MCF 10A (cell line): Measurements from ENCODE around the gene CCDC40. TPM values are rescaled to one million over a fixed set of nuclear protein-coding genes. Genes with fewer than 3 reads are reported as not detected.

Experiments
- BruUV-seq: library from RNA; stranded (reverse); fragments of 400-500 nt; replicated peaks from 2 replicates; lab custom pipeline; 2021; lab: Mats Ljungman, UMichigan
- CTCF ChIA-PET: fragments of 300-600 bp; sonication (Branson Sonifier 250); formaldehyde crosslinking; extraction: SDS; loops from one replicate; lab custom pipeline; 2021; ENCODE audit warnings: antibody characterized with exemption, inconsistent platforms; lab: Yijun Ruan, JAX
- POLR2A ChIA-PET: fragments of 300-600, 350-650 bp; sonication (Branson Sonifier 250); formaldehyde crosslinking; extraction: SDS; loops from one replicate; lab custom pipeline; 2020; ENCODE audit warnings: antibody characterized with exemption, inconsistent platforms; lab: Yijun Ruan, JAX
- DNase-seq: peaks from one replicate; pipeline ENCODE4 v3.0.0-alpha.2; 2018; ENCODE audit not compliant: unreplicated experiment
- H3K27ac Mint-ChIP-seq: one replicate; pipeline ENCODE4 v1.8.0; 2022; ENCODE audit warnings: mild to moderate bottlenecking, low read depth, mixed read lengths; ENCODE audit not compliant: unreplicated experiment
- H3K27me3 Mint-ChIP-seq: one replicate; pipeline ENCODE4 v1.8.0; 2022; ENCODE audit warnings: mixed read lengths; ENCODE audit not compliant: insufficient read depth, unreplicated experiment
- H3K36me3 Mint-ChIP-seq: one replicate; pipeline ENCODE4 v1.8.0; 2022; ENCODE audit warnings: mild to moderate bottlenecking, moderate library complexity, mixed read lengths; ENCODE audit not compliant: insufficient read depth, unreplicated experiment
- H3K4me1 Mint-ChIP-seq: one replicate; pipeline ENCODE4 v1.8.0; 2022; ENCODE audit warnings: mixed read lengths; ENCODE audit not compliant: insufficient read depth, unreplicated experiment
- H3K4me3 Mint-ChIP-seq: one replicate; pipeline ENCODE4 v1.8.0; 2022; ENCODE audit warnings: mild to moderate bottlenecking, moderate library complexity, mixed read lengths; ENCODE audit not compliant: unreplicated experiment
- H3K9me3 Mint-ChIP-seq: one replicate; pipeline ENCODE4 v1.8.0; 2022; ENCODE audit warnings: mixed read lengths; ENCODE audit not compliant: unreplicated experiment
- intact Hi-C: fragments of 100-400 bp; cut with micrococcal nuclease; formaldehyde crosslinking; loops from 2 replicates; pipeline ENCODE4 v1.14.1; 2022
- total RNA-seq: library from RNA; stranded (reverse); gene quantifications from 2 replicates; pipeline ENCODE4 v1.2.3, GENCODE V29; 2022
- TF ChIP-seq, protein P1 (sequence below): fragments of 200-600 bp; IDR thresholded peaks from one replicate; pipeline ENCODE4 v1.8.0; 2022; ENCODE audit warnings: antibody characterized with exemption, mild to moderate bottlenecking; ENCODE audit not compliant: unreplicated experiment

Gene CCDC40
- total RNA-seq, 1 experiment from 2014 or later: 4.1 TPM

- Mint-ChIP-seq H3K4me3 (no peak overlapping the region), H3K27me3 (peaks cover 14% of the 10 kb centered on the region), H3K4me1 (peaks cover 4% of the 10 kb centered on the region), H3K9me3 (no peaks in the 10 kb centered on the region), H3K27ac (no peak overlapping the region), H3K36me3 (no peaks in the 10 kb centered on the region)
- ChIA-PET POLR2A (interaction anchor here (0.8 kb wide), 1 partner anchor 14 kb away, joined by 3 read pairs; no protein-coding TSS in a partner anchor), CTCF (interaction anchor here (0.6 to 1.1 kb wide), 3 partner anchors 11 to 42 kb away, joined by 3 read pairs; no protein-coding TSS in a partner anchor)
- intact Hi-C loops: no loop called here
- TF ChIP-seq, protein P1, sequence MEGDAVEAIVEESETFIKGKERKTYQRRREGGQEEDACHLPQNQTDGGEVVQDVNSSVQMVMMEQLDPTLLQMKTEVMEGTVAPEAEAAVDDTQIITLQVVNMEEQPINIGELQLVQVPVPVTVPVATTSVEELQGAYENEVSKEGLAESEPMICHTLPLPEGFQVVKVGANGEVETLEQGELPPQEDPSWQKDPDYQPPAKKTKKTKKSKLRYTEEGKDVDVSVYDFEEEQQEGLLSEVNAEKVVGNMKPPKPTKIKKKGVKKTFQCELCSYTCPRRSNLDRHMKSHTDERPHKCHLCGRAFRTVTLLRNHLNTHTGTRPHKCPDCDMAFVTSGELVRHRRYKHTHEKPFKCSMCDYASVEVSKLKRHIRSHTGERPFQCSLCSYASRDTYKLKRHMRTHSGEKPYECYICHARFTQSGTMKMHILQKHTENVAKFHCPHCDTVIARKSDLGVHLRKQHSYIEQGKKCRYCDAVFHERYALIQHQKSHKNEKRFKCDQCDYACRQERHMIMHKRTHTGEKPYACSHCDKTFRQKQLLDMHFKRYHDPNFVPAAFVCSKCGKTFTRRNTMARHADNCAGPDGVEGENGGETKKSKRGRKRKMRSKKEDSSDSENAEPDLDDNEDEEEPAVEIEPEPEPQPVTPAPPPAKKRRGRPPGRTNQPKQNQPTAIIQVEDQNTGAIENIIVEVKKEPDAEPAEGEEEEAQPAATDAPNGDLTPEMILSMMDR: no peak
- BruUV-seq: no TSS peak
- peak; percentile 41 for DNase-seq
These were observed 87.3 kb downstream of the CCDC40 start for GRCh38 chr17:80123791-80124190.

GRCh38 chr17:80124351-80124981 lies 88.0 kb downstream of the CCDC40 start:
- no peaks in the 10 kb centered on the region for H3K36me3 Mint-ChIP-seq
- H3K27ac Mint-ChIP-seq: no peak overlapping the region
- intact Hi-C loops: no loop called here
- no TSS peak for BruUV-seq
- TF ChIP-seq, protein P1: peak; percentile 15
- CTCF ChIA-PET: interaction anchor here (0.5 to 1.1 kb wide), 8 partner anchors 11 to 238 kb away, joined by 3 read pairs; no protein-coding TSS in a partner anchor
- no peaks in the 10 kb centered on the region for H3K9me3 Mint-ChIP-seq
- peaks cover 4% of the 10 kb centered on the region for H3K4me1 Mint-ChIP-seq
- H3K27me3 Mint-ChIP-seq: peaks cover 18% of the 10 kb centered on the region
- H3K4me3 Mint-ChIP-seq: no peak overlapping the region
- DNase-seq: peak; percentile 5
- POLR2A ChIA-PET: interaction anchor here (0.8 kb wide), 1 partner anchor 15 kb away, joined by 3 read pairs; no protein-coding TSS in a partner anchor

DNA sequence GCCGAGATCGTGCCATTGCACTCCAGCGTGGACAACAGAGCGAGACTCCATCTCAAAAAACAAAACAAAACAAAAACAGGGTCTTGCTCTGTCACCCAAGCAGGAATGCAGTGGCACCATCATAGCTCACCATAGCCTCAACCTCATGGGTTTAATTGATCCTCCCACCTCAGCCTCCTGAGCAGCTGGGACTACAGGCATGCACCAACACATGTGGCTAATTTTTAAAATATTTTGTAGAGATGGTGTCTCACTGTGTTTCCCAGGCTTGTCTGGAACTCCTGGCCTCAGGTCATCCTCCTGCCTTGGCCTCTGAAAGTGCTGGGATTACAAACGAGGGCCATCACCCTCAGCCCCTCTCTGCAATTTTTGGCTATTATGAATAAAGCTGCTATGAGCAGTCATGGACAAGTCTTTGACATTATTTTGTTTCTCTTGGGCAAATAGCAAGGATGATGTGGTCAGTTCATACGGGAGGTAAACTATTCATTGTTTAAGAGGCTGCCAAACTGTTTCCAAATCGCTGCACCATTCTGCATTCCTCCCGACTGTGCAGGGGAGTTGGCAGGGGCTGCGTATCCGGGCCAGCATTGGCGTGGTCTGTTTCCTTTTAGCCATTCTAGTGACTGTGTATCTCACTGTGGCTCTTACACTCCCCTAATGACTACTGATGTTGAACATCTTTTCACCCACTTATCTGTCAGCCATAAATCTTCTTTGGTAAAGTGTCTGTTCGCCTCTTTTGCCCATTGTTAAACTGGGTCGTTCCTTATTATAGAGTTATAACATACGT lies 89.4 kb downstream of the CCDC40 start:
- TF ChIP-seq, protein P1: no peak
- H3K27ac Mint-ChIP-seq: no peak overlapping the region
- BruUV-seq: no TSS peak
- peaks cover 18% of the 10 kb centered on the region for H3K27me3 Mint-ChIP-seq
- no peaks in the 10 kb centered on the region for H3K9me3 Mint-ChIP-seq
- no peaks in the 10 kb centered on the region for H3K36me3 Mint-ChIP-seq
- ChIA-PET POLR2A (interaction anchor here (1.5 kb wide), 1 partner anchor 19 kb away, joined by 4 read pairs; no protein-coding TSS in a partner anchor), CTCF (interaction anchor here (1.0 kb wide), 1 partner anchor 117 kb away, joined by 3 read pairs; no protein-coding TSS in a partner anchor)
- intact Hi-C loops: no loop called here
- DNase-seq: no peak
- H3K4me3 Mint-ChIP-seq: no peak overlapping the region
- peaks cover 4% of the 10 kb centered on the region for H3K4me1 Mint-ChIP-seq

DNA sequence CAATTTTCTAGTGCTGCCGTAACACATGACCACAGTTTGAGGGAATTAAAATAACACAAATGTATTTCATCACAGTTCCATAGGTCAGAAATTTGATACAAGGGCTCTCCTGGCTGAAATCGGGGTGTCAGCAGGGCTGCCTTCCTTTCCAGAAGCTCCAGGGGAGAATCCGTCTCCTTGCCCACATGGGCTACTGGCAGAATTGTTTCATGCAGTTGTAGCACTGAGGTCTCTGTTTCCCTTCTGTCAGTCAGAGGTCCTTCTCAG lies 89.9 kb downstream of the CCDC40 start:
- Mint-ChIP-seq H3K27me3 (peaks cover 18% of the 10 kb centered on the region), H3K27ac (no peak overlapping the region), H3K4me3 (no peak overlapping the region), H3K4me1 (peaks cover 4% of the 10 kb centered on the region), H3K36me3 (no peaks in the 10 kb centered on the region), H3K9me3 (no peaks in the 10 kb centered on the region)
- intact Hi-C loops: no loop called here
- CTCF ChIA-PET: no interaction called here
- BruUV-seq: no TSS peak
- no peak for DNase-seq
- TF ChIP-seq, protein P1: no peak
- POLR2A ChIA-PET: interaction anchor here (1.5 kb wide), 1 partner anchor 18 kb away, joined by 4 read pairs; no protein-coding TSS in a partner anchor
